Measurements from ENCODE around the gene PTPN2.
"Not testable (repeated sequence)": the region's sequence is repeated elsewhere in the genome, so short reads cannot be mapped to it uniquely, and the experiment has no call there.

Gene PTPN2

DNA sequence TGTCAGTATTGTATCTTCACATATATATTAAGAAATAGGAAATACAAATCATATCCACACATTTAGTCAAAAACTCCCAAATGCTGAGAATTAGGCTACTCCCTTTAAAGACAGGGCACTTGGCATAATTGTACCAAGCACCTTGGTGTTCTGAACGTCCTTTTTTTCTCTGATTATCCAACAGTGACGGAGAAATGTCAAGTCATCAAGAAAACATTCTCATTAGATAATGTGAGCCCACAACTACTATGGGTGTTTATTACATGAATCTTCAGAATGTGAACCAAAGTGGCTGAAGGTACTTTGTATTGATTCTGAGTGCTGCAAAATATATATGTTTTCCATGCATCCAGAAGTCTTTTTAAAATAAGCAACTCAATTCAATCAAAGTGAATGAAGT, 97.4 kb downstream of the PTPN2 start:
- H3K27me3 ChIP-seq (ENCODE audit: control insufficient read depth, insufficient read depth, low read length) = no peaks in the 10 kb centered on the region
- no peaks in the 10 kb centered on the region for H3K9me3 ChIP-seq (ENCODE audit: control insufficient read depth, insufficient read depth, low read length)
- no peak overlapping the region for H3K4me3 ChIP-seq (ENCODE audit: low read depth, low read length)
- H3K27ac ChIP-seq (ENCODE audit: low read depth, low read length) = no peak overlapping the region
- no peak overlapping the region for H3K9ac ChIP-seq (ENCODE audit: low read depth, low read length)
- H3K4me1 ChIP-seq (ENCODE audit: control insufficient read depth, insufficient read depth, low read length) = no peaks in the 10 kb centered on the region
- no peaks in the 10 kb centered on the region for H3K36me3 ChIP-seq (ENCODE audit: control insufficient read depth, insufficient read depth, low read length)

DNA sequence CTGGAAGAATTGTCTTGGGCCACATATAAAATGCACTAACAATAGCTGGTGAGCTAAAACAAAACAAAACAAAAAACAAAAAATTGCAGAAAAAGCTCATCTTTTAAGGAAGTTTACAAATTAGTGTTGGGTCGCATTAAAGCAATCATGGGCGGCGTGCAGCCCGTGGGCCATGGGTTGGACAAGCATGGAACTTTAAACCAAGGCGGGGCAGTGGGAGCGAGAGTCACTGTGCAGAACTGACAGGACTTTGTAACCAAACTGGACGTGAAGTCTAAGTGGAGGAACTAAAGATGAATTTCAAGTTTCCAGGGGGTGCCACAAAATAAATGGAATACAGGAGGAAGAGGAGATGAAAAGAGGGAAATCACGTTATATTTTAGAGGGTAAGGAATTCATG, 100.5 kb downstream of the PTPN2 start:
- H3K27me3 ChIP-seq (ENCODE audit: control insufficient read depth, insufficient read depth, low read length) = no peaks in the 10 kb centered on the region
- no peaks in the 10 kb centered on the region for H3K36me3 ChIP-seq (ENCODE audit: control insufficient read depth, insufficient read depth, low read length)
- H3K27ac ChIP-seq (ENCODE audit: low read depth, low read length) = no peak overlapping the region
- no peaks in the 10 kb centered on the region for H3K4me1 ChIP-seq (ENCODE audit: control insufficient read depth, insufficient read depth, low read length)
- no peaks in the 10 kb centered on the region for H3K9me3 ChIP-seq (ENCODE audit: control insufficient read depth, insufficient read depth, low read length)
- H3K9ac ChIP-seq (ENCODE audit: low read depth, low read length) = no peak overlapping the region
- no peak overlapping the region for H3K4me3 ChIP-seq (ENCODE audit: low read depth, low read length)

DNA sequence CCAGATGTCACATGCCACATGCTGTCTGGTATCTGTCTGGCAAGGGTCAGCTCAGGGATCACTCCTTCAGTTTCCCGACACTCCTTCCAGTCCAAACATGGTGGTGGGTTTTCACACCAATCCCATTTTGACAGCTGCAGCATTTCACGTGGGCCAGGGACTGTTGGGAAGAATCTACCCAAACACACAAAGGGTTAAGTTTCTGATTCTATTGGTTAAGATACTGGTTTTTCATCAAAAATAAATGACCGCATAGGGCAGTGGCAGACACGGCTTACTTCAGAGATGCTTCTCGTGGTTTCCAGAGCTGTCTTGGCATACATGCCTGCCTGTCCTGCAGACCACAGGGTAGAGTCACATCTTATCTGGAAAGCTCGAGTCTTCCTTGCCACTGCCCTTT, 101.5 kb downstream of the PTPN2 start:
- Histone ChIP-seq H3K9me3 (ENCODE audit: control insufficient read depth, insufficient read depth, low read length) (no peaks in the 10 kb centered on the region), H3K9ac (ENCODE audit: low read depth, low read length) (no peak overlapping the region), H3K36me3 (ENCODE audit: control insufficient read depth, insufficient read depth, low read length) (no peaks in the 10 kb centered on the region), H3K4me3 (ENCODE audit: low read depth, low read length) (no peak overlapping the region), H3K27ac (ENCODE audit: low read depth, low read length) (no peak overlapping the region), H3K27me3 (ENCODE audit: control insufficient read depth, insufficient read depth, low read length) (no peaks in the 10 kb centered on the region), H3K4me1 (ENCODE audit: control insufficient read depth, insufficient read depth, low read length) (no peaks in the 10 kb centered on the region)

DNA sequence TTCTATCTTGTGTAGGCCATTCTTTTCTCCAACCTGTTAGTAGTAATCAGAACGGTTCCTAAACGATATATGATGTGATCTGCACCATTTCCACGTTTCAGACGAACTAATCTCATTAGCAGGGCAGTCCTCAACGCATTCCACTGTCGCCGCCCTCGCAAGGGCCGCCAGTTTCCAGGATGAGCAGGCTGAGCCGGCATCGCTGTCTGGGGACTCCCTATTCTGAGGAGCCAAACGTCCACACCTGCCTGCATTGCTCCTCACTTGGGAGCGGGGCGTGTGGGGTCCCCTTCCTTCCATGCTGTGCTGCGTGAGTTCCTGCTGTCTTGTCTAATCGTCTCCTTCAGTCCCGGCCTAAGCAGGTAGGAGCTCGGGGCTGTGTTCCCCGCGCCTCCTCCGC, 104.6 kb downstream of the PTPN2 start:
- no peaks in the 10 kb centered on the region for H3K27me3 ChIP-seq (ENCODE audit: control insufficient read depth, insufficient read depth, low read length)
- H3K9ac ChIP-seq (ENCODE audit: low read depth, low read length) = no peak overlapping the region
- no peaks in the 10 kb centered on the region for H3K4me1 ChIP-seq (ENCODE audit: control insufficient read depth, insufficient read depth, low read length)
- no peak overlapping the region for H3K4me3 ChIP-seq (ENCODE audit: low read depth, low read length)
- H3K9me3 ChIP-seq (ENCODE audit: control insufficient read depth, insufficient read depth, low read length) = no peaks in the 10 kb centered on the region
- no peak overlapping the region for H3K27ac ChIP-seq (ENCODE audit: low read depth, low read length)
- H3K36me3 ChIP-seq (ENCODE audit: control insufficient read depth, insufficient read depth, low read length) = no peaks in the 10 kb centered on the region

DNA sequence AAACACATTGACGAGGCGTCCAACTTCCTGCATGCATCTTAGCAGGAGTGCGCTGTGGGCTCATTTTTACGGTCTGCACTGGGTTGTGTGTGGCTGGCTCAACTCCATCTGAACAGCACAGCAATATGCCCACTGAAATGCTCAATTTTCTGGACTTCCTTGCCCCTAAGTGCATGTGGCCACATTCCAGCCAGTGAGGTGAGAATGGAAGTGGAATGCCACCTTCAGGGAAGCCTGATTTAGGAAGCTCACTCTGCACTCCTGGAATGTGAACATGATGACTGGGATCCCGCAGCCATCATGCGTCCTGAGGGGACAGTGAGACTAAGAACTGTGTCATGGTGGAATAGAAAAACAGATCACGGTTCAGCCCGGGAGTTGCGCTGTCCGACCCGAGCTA, 105.0 kb downstream of the PTPN2 start:
- Histone ChIP-seq H3K36me3 (ENCODE audit: control insufficient read depth, insufficient read depth, low read length) (no peaks in the 10 kb centered on the region), H3K27me3 (ENCODE audit: control insufficient read depth, insufficient read depth, low read length) (no peaks in the 10 kb centered on the region), H3K9me3 (ENCODE audit: control insufficient read depth, insufficient read depth, low read length) (no peaks in the 10 kb centered on the region), H3K9ac (ENCODE audit: low read depth, low read length) (no peak overlapping the region), H3K27ac (ENCODE audit: low read depth, low read length) (no peak overlapping the region), H3K4me3 (ENCODE audit: low read depth, low read length) (no peak overlapping the region), H3K4me1 (ENCODE audit: control insufficient read depth, insufficient read depth, low read length) (no peaks in the 10 kb centered on the region)

DNA sequence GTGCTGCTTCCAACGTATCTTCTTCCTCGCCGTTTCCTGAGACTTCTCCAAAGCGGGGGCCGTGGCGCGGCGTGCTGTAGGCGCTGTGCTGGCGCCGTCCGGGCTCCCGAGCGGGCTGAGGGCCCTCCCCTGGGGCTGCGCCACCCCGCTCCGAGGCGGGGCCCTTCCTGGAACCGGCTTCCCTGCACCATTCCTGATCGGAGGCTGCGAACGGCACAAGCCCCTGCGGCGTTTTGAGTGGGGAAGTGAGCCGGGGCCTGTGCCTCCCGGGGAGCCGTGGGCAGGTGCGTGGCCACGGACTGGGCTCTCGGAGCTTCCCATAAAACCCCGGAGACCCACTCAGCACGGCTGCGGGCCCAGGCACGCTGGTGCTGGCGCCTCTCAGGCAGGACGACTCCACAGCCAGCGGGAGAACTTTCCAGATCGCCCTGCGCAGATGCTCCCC, 106.5 kb downstream of the PTPN2 start:
- Histone ChIP-seq H3K27ac (ENCODE audit: low read depth, low read length) (no peak overlapping the region), H3K36me3 (ENCODE audit: control insufficient read depth, insufficient read depth, low read length) (no peaks in the 10 kb centered on the region), H3K27me3 (ENCODE audit: control insufficient read depth, insufficient read depth, low read length) (no peaks in the 10 kb centered on the region), H3K9me3 (ENCODE audit: control insufficient read depth, insufficient read depth, low read length) (no peaks in the 10 kb centered on the region), H3K4me1 (ENCODE audit: control insufficient read depth, insufficient read depth, low read length) (no peaks in the 10 kb centered on the region), H3K9ac (ENCODE audit: low read depth, low read length) (no peak overlapping the region), H3K4me3 (ENCODE audit: low read depth, low read length) (no peak overlapping the region)

DNA sequence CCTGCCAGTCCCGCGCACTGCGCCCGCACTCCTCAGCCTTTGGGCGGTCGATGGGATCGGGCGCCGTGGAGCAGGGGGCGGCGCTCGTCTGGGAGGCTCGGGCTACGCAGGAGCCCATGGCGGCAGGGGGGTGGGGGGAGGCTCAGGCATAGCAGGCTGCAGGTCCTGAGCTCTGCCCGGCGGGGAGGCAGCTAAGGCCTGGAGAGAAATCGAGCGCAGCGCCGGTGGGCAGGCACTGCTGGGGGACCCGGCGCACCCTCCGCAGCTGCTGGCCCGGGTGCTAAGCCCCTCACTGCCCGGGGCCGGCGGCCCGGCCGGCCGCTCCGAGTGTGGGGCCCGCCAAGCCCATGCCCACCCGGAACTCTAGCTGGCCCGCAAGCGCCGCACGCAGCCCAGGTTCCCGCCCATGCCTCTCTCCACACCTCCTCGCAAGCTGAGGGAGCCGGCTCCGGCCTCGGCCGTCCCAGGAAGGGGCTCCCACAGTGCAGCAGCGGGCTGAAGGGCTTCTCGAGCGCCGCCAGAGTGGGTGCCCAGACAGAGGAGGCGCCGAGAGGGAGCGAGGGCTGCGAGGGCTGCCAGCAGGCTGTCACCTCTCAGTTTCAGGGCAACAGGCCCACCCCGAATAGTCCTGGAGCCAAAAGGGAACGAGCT, 107.1 kb downstream of the PTPN2 start:
- Histone ChIP-seq H3K4me3 (ENCODE audit: low read depth, low read length) (no peak overlapping the region), H3K36me3 (ENCODE audit: control insufficient read depth, insufficient read depth, low read length) (no peaks in the 10 kb centered on the region), H3K4me1 (ENCODE audit: control insufficient read depth, insufficient read depth, low read length) (no peaks in the 10 kb centered on the region), H3K27me3 (ENCODE audit: control insufficient read depth, insufficient read depth, low read length) (no peaks in the 10 kb centered on the region), H3K27ac (ENCODE audit: low read depth, low read length) (no peak overlapping the region), H3K9ac (ENCODE audit: low read depth, low read length) (no peak overlapping the region), H3K9me3 (ENCODE audit: control insufficient read depth, insufficient read depth, low read length) (no peaks in the 10 kb centered on the region)

DNA sequence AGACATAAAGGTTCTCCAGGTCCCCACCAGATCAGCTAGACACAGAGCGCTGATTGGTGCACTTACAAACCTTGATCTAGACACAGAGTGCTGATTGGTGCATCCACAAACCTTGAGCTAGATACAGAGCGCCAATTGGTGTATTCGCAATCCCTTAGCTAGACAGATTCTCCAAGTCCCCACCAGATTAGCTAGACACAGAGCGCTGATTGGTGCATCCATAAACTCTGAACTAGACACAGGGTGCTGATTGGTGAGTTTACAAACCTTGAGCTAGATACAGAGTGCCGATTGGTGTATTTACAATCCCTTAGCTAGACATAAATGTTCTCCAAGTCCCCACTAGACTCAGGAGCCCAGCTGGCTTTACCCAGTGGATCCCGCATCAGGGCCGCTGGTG, 107.6 kb downstream of the PTPN2 start:
- H3K4me3 ChIP-seq (ENCODE audit: low read depth, low read length); H3K36me3 ChIP-seq (ENCODE audit: control insufficient read depth, insufficient read depth, low read length); H3K27ac ChIP-seq (ENCODE audit: low read depth, low read length); H3K9me3 ChIP-seq (ENCODE audit: control insufficient read depth, insufficient read depth, low read length); H3K27me3 ChIP-seq (ENCODE audit: control insufficient read depth, insufficient read depth, low read length); H3K9ac ChIP-seq (ENCODE audit: low read depth, low read length); H3K4me1 ChIP-seq (ENCODE audit: control insufficient read depth, insufficient read depth, low read length): not testable (repeated sequence)

DNA sequence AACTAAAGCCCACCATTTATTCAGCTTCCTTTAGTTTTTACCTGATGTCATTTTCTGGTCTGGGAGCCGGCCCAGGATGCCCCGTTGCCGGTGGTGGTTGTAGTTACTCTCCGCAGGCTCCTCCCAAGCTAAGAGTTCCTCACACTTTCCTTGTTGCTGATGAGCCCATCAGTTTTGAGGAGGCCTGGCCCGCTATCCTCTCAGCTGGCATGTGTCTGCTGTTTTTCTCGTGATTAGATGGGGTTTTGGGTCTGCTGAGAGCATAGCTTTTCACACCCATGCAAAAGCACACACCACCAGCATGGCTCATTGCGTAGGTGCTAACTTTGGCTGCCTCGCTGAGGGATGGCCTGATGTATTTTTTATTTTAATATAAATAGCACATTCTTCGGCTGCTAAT, 109.1 kb downstream of the PTPN2 start:
- Histone ChIP-seq H3K9ac (ENCODE audit: low read depth, low read length) (no peak overlapping the region), H3K4me1 (ENCODE audit: control insufficient read depth, insufficient read depth, low read length) (no peaks in the 10 kb centered on the region), H3K36me3 (ENCODE audit: control insufficient read depth, insufficient read depth, low read length) (no peaks in the 10 kb centered on the region), H3K27ac (ENCODE audit: low read depth, low read length) (no peak overlapping the region), H3K4me3 (ENCODE audit: low read depth, low read length) (no peak overlapping the region), H3K9me3 (ENCODE audit: control insufficient read depth, insufficient read depth, low read length) (no peaks in the 10 kb centered on the region), H3K27me3 (ENCODE audit: control insufficient read depth, insufficient read depth, low read length) (no peaks in the 10 kb centered on the region)

DNA sequence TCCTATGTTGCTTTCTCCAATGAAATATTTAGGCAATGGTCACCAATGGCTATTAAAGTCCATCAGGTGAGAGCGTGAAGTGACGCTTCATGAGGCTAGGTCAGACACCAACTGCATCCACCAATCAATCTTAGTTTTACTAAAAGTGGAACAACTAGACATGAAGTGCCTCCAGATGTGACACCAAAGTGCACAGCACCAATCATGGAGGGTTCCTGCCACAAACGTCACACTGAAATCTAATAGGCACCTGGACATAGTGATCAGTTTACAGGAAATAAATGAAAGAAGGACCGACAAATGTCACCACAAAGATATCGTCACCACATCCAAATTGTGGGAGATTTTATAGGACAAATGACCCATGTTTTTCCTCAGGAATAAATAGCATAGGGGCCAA, 110.7 kb downstream of the PTPN2 start:
- no peak overlapping the region for H3K9ac ChIP-seq (ENCODE audit: low read depth, low read length)
- no peaks in the 10 kb centered on the region for H3K9me3 ChIP-seq (ENCODE audit: control insufficient read depth, insufficient read depth, low read length)
- no peaks in the 10 kb centered on the region for H3K36me3 ChIP-seq (ENCODE audit: control insufficient read depth, insufficient read depth, low read length)
- H3K27me3 ChIP-seq (ENCODE audit: control insufficient read depth, insufficient read depth, low read length) = no peaks in the 10 kb centered on the region
- H3K4me1 ChIP-seq (ENCODE audit: control insufficient read depth, insufficient read depth, low read length) = no peaks in the 10 kb centered on the region
- no peak overlapping the region for H3K4me3 ChIP-seq (ENCODE audit: low read depth, low read length)
- no peak overlapping the region for H3K27ac ChIP-seq (ENCODE audit: low read depth, low read length)

DNA sequence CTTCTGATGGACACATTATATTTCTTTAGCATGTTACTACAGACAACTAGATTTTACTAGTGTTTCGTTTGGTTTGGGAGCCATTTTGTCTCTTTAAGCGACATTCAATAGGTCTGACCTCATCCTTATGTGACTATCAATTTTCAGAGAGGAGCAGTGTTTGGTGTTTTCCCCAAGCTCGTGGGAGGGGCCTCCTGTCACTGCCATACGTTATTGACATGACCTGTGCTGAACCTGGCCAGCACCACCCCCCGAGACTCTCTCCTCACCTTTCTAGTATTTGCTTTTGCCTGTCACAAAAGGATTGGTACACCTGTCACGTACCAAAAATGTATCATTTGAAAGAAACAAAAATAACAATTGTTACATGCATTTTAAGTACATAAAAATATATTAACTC, 111.9 kb downstream of the PTPN2 start:
- Histone ChIP-seq H3K27ac (ENCODE audit: low read depth, low read length) (no peak overlapping the region), H3K4me1 (ENCODE audit: control insufficient read depth, insufficient read depth, low read length) (no peaks in the 10 kb centered on the region; the same call in 1 of the 2 replicates), H3K9ac (ENCODE audit: low read depth, low read length) (no peak overlapping the region), H3K27me3 (ENCODE audit: control insufficient read depth, insufficient read depth, low read length) (no peaks in the 10 kb centered on the region), H3K9me3 (ENCODE audit: control insufficient read depth, insufficient read depth, low read length) (no peaks in the 10 kb centered on the region), H3K4me3 (ENCODE audit: low read depth, low read length) (no peak overlapping the region), H3K36me3 (ENCODE audit: control insufficient read depth, insufficient read depth, low read length) (no peaks in the 10 kb centered on the region)
